GM13976 (cell line): ENCODE data around the gene LRRC14B.

Experiments used
- DNase-seq: peaks from one replicate; pipeline ENCODE4 v3.0.0; 2012; ENCODE audit warnings: low spot score
- in situ Hi-C: fragments of 300-500 bp; cut with MboI; formaldehyde crosslinking; loops from one replicate; pipeline ENCODE4 v1.12.0; 2022; ENCODE audit warnings: low sequenced_read_pairs, mixed read lengths, inconsistent platforms; ENCODE audit not compliant: unreplicated experiment
- TF ChIP-seq, protein P1 (sequence below): IDR thresholded peaks from 2 replicates; pipeline ENCODE4 v1.5.1; 2012; ENCODE audit warnings: borderline replicate concordance, mild to moderate bottlenecking; ENCODE audit not compliant: insufficient read depth; ENCODE audit errors: extremely low read depth, missing control alignments, control extremely low read depth

The LRRC14B gene

GRCh38 chr5:191036-191948 lies at the start of gene LRRC14B:
Gene LRRC14B, plus strand, starts transcription at chr5:191495. Its CDS starts 44 bp downstream, at chr5:191539.
- TF ChIP-seq, protein P1, sequence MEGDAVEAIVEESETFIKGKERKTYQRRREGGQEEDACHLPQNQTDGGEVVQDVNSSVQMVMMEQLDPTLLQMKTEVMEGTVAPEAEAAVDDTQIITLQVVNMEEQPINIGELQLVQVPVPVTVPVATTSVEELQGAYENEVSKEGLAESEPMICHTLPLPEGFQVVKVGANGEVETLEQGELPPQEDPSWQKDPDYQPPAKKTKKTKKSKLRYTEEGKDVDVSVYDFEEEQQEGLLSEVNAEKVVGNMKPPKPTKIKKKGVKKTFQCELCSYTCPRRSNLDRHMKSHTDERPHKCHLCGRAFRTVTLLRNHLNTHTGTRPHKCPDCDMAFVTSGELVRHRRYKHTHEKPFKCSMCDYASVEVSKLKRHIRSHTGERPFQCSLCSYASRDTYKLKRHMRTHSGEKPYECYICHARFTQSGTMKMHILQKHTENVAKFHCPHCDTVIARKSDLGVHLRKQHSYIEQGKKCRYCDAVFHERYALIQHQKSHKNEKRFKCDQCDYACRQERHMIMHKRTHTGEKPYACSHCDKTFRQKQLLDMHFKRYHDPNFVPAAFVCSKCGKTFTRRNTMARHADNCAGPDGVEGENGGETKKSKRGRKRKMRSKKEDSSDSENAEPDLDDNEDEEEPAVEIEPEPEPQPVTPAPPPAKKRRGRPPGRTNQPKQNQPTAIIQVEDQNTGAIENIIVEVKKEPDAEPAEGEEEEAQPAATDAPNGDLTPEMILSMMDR: no peak
- no peak for DNase-seq
- in situ Hi-C loops: no loop called here

DNA sequence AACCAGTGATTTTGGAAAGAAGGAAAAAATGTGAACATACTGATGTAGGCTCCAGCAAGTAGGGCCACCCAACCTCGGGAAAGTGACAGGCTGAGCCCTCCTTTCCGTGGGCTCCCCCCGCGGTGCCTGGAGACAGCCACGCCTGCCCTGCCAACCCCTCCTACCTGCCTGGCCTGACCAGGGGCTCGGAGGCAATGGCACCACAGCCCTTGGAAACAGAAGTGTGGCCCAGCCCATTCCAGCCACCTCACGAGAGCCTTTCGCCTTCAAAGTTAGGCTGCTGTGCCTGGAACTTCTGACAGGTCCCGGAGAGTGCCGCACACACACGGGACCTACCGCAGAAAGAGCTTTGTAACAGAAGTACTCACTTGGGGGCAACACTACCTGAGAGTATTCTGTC lies 49.5 kb upstream of the LRRC14B start:
- in situ Hi-C loops: no loop called here
- TF ChIP-seq, protein P1: no peak
- DNase-seq: peak; percentile 28

- TF ChIP-seq, protein P1: no peak
- in situ Hi-C loops: no loop called here
- no peak for DNase-seq
Observed at GRCh38 chr5:142246-142810, 49.0 kb upstream of the LRRC14B start.

DNA sequence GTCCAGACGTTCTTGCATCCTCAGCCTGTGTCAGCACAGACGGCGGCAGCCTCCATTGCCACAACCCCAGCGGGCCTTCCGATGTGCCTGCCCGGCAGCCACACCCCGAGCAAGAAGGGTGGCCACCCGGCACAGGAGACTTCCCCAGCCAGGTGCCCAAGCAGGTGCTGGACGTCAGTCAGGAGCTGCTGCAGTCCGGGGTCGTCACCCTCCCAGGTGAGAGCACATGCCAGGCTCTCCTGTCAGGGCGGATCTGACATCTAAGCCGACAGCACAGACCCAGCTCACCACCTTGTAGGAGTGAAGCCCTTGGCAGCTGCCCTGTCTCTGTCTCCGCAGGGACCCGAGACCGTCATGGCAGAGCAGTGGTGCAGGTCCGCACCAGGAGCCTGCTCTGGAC lies 48.3 kb upstream of the LRRC14B start:
- TF ChIP-seq, protein P1: no peak
- no peak for DNase-seq
- in situ Hi-C loops: no loop called here

- DNase-seq: no peak
- TF ChIP-seq, protein P1: no peak
- in situ Hi-C loops: no loop called here
Observed at GRCh38 chr5:144941-145340, 46.4 kb upstream of the LRRC14B start.

GRCh38 chr5:145585-146323 lies 45.5 kb upstream of the LRRC14B start:
- TF ChIP-seq, protein P1: no peak
- in situ Hi-C loops: no loop called here
- no peak for DNase-seq
